H1 (cell line): ENCODE data around the gene ABCF2. TPM values are rescaled to one million over a fixed set of nuclear protein-coding genes. Genes with fewer than 3 reads are reported as not detected.

Experiments used
- ASH2L ChIP-seq: fragments of 200-600, 300-600 bp; sonication (generic); IDR thresholded peaks from one replicate; pipeline ENCODE4 v1.7.1; 2017; ENCODE audit warnings: low read length
- SIRT6 ChIP-seq: IDR thresholded peaks from one replicate; pipeline ENCODE4 v1.7.1; 2012; ENCODE audit warnings: low read length, inconsistent platforms
- polyA plus RNA-seq, 7 experiments: library from polyadenylated mRNA; depleted of rRNA in 3 of 7; stranded (reverse) in 5 of 7; unstranded in 2 of 7; fragments of >200 nt in 5 of 7; fragments of 200-250 nt in 2 of 7; gene quantifications; 1 replicate in 5 of 7; 2 replicates in 1 of 7; 4 replicates in 1 of 7; pipeline versions ENCODE4 v1.2.1 to v1.2.3, GENCODE V29; 2011 to 2013; ENCODE audit warnings: missing spikeins in 2 of 7, mixed read lengths in 2 of 7
- total RNA-seq: library from RNA; stranded (reverse); fragmentation: NEBNext Ultra II Directional; extraction: Animal tissue kit (Norgen Biotek cat#: 25700); gene quantifications from 2 replicates; pipeline ENCODE4 v1.2.1, GENCODE V29; 2021
- TF ChIP-seq, protein P1 (sequence below): IDR thresholded peaks from 2 replicates; pipeline ENCODE4 v1.6.1; 2011; ENCODE audit warnings: low read depth, mild to moderate bottlenecking, low read length; ENCODE audit not compliant: insufficient read depth

Gene ABCF2
- total and polyA plus RNA-seq, 2 of the 8 experiments (the other 6 are each of a cell fraction or from before 2014, with no cell fraction given) = 28.0 to 55.0 TPM

DNA sequence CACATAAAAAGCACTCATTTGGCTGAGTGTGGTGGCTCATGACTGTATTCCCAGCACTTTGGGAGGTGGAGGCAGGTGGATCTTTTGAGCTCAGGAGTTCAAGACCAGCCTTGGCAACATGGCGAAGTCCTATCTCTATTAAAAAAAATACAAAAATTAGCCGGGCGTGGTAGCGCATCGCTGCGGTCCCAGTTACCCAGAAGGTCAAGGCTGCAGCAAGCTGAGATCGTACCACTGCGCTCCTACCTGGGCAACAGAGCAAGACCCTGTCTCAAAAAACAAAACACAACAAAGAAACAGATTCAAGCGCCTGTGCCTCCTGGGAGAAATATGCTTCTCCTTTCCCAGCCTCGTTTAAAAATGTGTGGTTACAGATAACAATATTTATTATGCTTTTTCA is 2.2 kb upstream of the ABCF2 start (continued):
- TF ChIP-seq, protein P1, sequence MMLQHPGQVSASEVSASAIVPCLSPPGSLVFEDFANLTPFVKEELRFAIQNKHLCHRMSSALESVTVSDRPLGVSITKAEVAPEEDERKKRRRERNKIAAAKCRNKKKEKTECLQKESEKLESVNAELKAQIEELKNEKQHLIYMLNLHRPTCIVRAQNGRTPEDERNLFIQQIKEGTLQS = no peak
- TF ChIP-seq ASH2L (no peak), SIRT6 (no peak)
